ENCODE results near the gene KIF22.
"Not testable (repeated sequence)": the region's sequence is repeated elsewhere in the genome, so short reads cannot be mapped to it uniquely, and the experiment has no call there.

DNA sequence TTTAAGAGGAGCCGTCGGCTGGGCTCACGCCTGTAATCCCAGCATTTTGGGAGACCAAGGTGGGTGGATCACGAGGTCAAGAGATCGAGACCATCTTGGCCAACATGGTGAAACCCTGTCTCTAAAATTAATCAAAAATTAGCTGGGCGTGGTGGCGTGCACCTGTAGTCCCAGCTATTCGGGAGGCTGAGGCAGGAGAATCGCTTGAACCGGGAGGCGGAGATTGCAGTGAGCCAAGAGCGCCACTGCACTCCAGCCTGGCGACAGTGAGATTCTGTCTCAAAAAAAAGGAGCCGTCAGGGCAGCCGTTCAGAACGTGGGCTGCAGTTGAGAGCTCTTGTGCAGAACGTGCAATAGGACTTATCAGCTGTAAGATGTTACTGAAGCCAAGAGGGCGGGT, 2.6 kb downstream of the KIF22 start:
- not testable (repeated sequence) for TF ChIP-seq CTCF (conservative IDR thresholded peaks at IDR 0.05 in 1 of 2, IDR thresholded peaks at IDR 0.05 in 1 of 2; ENCODE audit: extremely low read depth in 1 of 2, insufficient read depth in 1 of 2, low read depth in 1 of 2, low read length in 2 of 2); EZH2 (IDR thresholded peaks at IDR 0.05; ENCODE audit: borderline replicate concordance, low read length)

Measured in mammary epithelial cell (primary cell).